ENCODE measurements around the gene ACP5.
"Not testable (repeated sequence)": the region's sequence is repeated elsewhere in the genome, so short reads cannot be mapped to it uniquely, and the experiment has no call there.

The ACP5 gene

GRCh38 chr19:11573354-11573753, 4.1 kb downstream of the ACP5 start:
- not testable (repeated sequence) for H3K36me3 Mint-ChIP-seq (ENCODE audit: insufficient read depth); H3K4me3 Mint-ChIP-seq; H3K4me1 Mint-ChIP-seq; H3K9me3 Mint-ChIP-seq; ATAC-seq (replicated peaks; ENCODE audit: extremely low read depth, poor library complexity, severe bottlenecking); H3K27me3 Mint-ChIP-seq; H3K27ac Mint-ChIP-seq (ENCODE audit: low read depth); DNase-seq (ENCODE audit: low spot score in 2 of 2)

GRCh38 chr19:11570039-11570462, 7.4 kb downstream of the ACP5 start:
- ATAC-seq (replicated peaks; ENCODE audit: extremely low read depth, poor library complexity, severe bottlenecking), result no peak
- no peak for DNase-seq (ENCODE audit: low spot score in 2 of 2)
- H3K4me1 Mint-ChIP-seq, result no peaks in the 10 kb centered on the region
- no peak overlapping the region for H3K27ac Mint-ChIP-seq (ENCODE audit: low read depth)
- peaks cover 6% of the 10 kb centered on the region for H3K36me3 Mint-ChIP-seq (ENCODE audit: insufficient read depth)
- no peak overlapping the region for H3K4me3 Mint-ChIP-seq
- no peaks in the 10 kb centered on the region for H3K27me3 Mint-ChIP-seq
- H3K9me3 Mint-ChIP-seq, result no peaks in the 10 kb centered on the region

DNA sequence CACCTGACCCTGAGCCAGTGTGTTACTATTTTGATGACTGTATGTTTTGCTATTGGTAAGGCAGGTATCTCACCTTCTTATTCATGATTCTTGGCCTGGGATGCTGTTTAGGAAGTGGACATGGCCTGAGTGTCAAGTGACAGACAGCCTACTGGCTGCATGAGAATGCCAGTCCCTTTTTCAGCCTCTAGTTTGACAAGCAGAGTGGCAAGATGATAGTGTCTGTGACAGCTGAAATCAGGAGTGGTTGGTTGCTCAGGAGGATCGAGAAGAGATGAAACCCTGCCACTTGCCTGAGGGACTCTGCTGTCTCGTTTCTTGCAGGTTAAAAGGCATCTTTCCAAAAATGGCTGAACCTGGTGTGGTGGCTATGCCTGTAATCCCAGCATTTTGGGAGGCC, 11.3 kb downstream of the ACP5 start:
- no peaks in the 10 kb centered on the region for H3K9me3 Mint-ChIP-seq
- no peaks in the 10 kb centered on the region for H3K27me3 Mint-ChIP-seq
- H3K4me1 Mint-ChIP-seq, result no peaks in the 10 kb centered on the region
- H3K27ac Mint-ChIP-seq (ENCODE audit: low read depth), result no peak overlapping the region
- no peak for ATAC-seq (replicated peaks; ENCODE audit: extremely low read depth, poor library complexity, severe bottlenecking)
- H3K4me3 Mint-ChIP-seq, result no peak overlapping the region
- peaks cover 4% of the 10 kb centered on the region for H3K36me3 Mint-ChIP-seq (ENCODE audit: insufficient read depth)
- DNase-seq (ENCODE audit: low spot score in 2 of 2), result no peak

DNA sequence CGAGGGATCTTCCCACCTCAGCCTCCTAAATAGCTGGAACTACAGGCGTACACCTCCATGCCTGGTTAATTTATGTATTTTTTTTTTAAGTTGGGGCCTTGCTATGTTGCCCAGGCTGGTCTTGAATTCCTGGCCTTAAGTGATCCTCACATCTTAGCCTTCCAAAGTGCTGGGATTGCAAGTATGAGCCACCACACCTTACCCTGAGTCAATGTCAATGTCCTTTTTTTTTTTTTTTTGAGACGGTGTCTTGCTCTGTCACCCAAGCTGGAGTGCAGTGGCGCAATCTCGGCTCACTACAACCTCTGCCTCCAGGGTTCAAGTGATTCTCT, 11.8 kb downstream of the ACP5 start:
- DNase-seq (ENCODE audit: low spot score in 2 of 2); H3K4me3 Mint-ChIP-seq; H3K9me3 Mint-ChIP-seq; H3K27ac Mint-ChIP-seq (ENCODE audit: low read depth); H3K36me3 Mint-ChIP-seq (ENCODE audit: insufficient read depth); ATAC-seq (replicated peaks; ENCODE audit: extremely low read depth, poor library complexity, severe bottlenecking); H3K27me3 Mint-ChIP-seq; H3K4me1 Mint-ChIP-seq: not testable (repeated sequence)

DNA sequence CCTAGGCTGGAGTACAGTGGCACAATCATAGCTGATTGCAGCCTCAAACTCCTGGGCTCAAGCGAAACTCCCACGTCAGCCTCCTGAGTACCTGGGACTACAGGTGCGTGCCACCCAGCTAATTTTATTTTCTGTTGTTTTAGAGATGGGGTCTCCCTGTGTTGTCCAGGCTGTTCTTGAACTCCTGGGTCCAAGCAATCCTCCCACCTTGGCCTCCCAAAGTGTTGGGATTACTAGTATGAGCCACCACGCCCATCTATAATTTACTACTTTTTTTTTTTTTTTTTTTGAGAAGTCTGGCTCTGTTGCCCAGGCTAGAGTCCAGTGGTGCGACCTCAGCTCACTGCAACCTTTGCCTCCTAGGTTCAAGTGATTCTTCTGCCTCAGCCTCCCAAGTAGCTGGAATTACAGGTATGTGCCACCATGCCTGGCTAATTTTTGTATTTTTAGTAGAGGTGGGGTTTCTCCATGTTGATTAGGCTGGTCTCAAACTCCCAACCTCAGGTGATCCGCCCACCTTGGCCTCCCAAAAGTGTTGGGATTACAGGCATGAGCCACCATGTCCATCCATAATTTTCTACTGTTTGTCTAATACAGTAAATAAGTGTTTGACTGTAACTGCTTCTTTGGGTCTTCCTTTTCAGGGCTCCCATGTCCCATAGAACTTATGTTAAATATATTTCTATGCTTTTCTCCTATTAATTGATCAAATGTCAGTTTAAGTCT, 13.2 kb downstream of the ACP5 start:
- not testable (repeated sequence) for H3K4me3 Mint-ChIP-seq; H3K9me3 Mint-ChIP-seq; H3K27me3 Mint-ChIP-seq; DNase-seq (ENCODE audit: low spot score in 2 of 2); H3K27ac Mint-ChIP-seq (ENCODE audit: low read depth); H3K36me3 Mint-ChIP-seq (ENCODE audit: insufficient read depth); ATAC-seq (replicated peaks; ENCODE audit: extremely low read depth, poor library complexity, severe bottlenecking)
- H3K4me1 Mint-ChIP-seq, result peaks cover 10% of the 10 kb centered on the region

DNA sequence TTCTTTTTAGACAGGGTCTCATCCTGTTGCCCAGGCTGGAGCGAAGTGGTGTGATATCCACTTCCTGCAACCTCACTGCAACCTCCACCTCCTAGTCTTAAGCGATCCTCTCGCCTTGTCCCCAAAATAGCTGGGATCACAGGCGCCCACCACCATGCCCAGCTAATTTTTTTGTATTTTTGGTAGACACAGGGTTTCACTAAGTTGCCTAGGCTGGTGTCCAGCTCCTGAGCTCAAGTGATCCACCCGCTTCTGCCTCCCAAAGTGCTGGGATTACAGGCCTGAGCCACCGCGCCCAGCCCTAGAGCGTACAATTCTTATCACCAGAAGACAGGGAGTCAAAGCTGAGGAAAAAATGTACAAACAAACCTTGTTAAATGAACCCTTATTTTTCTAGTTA, 13.9 kb downstream of the ACP5 start:
- DNase-seq (ENCODE audit: low spot score in 2 of 2) (no peak), ATAC-seq (replicated peaks; ENCODE audit: extremely low read depth, poor library complexity, severe bottlenecking) (no peak)
- Mint-ChIP-seq H3K4me3 (no peak overlapping the region), H3K9me3 (no peaks in the 10 kb centered on the region), H3K27me3 (no peaks in the 10 kb centered on the region), H3K4me1 (peaks cover 16% of the 10 kb centered on the region), H3K27ac (ENCODE audit: low read depth) (no peak overlapping the region), H3K36me3 (ENCODE audit: insufficient read depth) (peaks cover 14% of the 10 kb centered on the region)

DNA sequence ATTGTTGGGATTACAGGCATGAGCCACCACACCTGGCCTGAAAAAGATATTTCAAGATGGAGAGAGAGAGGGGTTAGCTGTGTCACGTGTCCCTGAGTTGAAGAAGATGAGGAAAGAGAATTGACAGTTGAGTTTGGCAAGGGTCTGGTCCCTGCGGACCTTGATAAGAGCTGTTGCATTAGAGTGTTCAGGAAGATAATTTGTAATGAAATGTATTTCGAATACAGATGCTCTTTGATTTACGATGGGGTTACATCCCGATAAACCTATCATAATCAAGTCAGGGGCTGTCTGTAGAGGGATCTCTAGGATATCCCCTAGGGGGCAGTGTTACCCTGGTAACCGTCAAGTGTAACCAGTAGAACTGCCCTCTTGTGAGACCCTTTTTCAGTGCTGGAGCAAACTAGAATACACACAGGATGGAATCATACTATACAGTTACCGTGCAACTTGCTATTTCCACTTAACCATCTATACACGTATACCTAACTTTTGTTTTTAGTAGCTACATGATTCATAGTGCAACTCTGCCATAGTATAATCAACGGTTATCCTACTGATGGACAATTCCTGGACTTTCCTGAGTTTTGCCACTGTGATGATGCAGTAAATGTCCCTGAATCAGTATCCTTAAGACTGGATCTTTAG, 16.9 kb downstream of the ACP5 start:
- Mint-ChIP-seq H3K4me3 (peak overlapping the region; percentile 94), H3K9me3 (no peaks in the 10 kb centered on the region), H3K27me3 (no peaks in the 10 kb centered on the region), H3K4me1 (peaks cover 39% of the 10 kb centered on the region), H3K36me3 (ENCODE audit: insufficient read depth) (peaks cover 10% of the 10 kb centered on the region), H3K27ac (ENCODE audit: low read depth) (no peak overlapping the region)
- DNase-seq (ENCODE audit: low spot score in 2 of 2) (peak in 1 of 2 donors; percentile 40), ATAC-seq (replicated peaks; ENCODE audit: extremely low read depth, poor library complexity, severe bottlenecking) (peak; percentile 25)

- Mint-ChIP-seq H3K27ac (ENCODE audit: low read depth) (peak within 1 kb of the TSS; percentile 93), H3K27me3 (no peaks in the 10 kb centered on the region), H3K36me3 (ENCODE audit: insufficient read depth) (peaks cover 11% of the 10 kb centered on the region), H3K4me1 (peaks cover 44% of the 10 kb centered on the region), H3K9me3 (no peaks in the 10 kb centered on the region), H3K4me3 (peak within 1 kb of the TSS; percentile 94)
- peak; percentile 95 for ATAC-seq (replicated peaks; ENCODE audit: extremely low read depth, poor library complexity, severe bottlenecking)
- peak; percentile 86 to 91 for DNase-seq (ENCODE audit: low spot score in 2 of 2)
Measured at GRCh38 chr19:11558881-11559828, 18.3 kb downstream of the ACP5 start, which contains the start of gene ELOF1. ELOF1 (minus strand) TSS chr19:11559230; CDS start chr19:11554347, 4,883 bp downstream.

DNA sequence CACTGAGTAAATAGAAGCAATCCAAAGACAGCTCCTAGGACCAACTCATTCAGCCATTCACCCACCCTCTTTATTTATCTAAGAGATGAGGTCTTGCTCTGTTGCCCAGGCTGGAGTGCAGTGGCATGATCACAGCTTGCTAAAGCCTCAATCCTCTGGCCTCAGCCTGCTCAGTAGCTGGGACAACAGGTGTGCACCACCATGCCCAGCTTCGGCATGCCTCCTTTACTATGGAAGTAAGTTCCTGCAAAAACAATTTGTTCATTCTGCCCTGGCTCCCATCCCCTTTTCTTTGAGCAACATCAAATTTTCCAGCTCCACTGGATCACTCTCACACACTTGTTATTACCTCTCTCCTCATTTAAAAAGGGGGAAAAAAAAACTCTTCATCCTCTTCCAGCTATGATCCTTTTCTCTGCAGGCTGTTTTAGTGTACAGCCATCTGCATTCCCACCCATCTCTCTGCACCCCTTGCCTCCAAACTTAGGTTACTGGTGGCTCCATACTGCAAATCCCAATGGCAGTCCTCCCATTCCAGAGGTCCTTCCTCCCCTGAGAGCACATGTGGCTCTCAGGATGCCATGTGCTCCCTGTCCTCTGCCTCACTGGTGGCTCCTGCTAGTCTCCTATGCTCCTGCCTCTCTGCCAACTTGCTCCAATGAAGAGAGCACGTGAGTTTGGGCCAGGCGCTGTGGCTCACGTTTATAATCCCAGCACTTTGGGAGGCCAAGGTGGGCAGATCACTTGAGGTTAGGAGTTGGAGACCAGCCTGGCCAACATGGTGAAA, 20.6 kb downstream of the ACP5 start:
- Mint-ChIP-seq H3K4me1 (peaks cover 44% of the 10 kb centered on the region), H3K4me3 (peak overlapping the region; percentile 37), H3K27me3 (no peaks in the 10 kb centered on the region), H3K27ac (ENCODE audit: low read depth) (peak overlapping the region; percentile 20), H3K36me3 (ENCODE audit: insufficient read depth) (peaks cover 19% of the 10 kb centered on the region), H3K9me3 (no peaks in the 10 kb centered on the region)
- ATAC-seq (replicated peaks; ENCODE audit: extremely low read depth, poor library complexity, severe bottlenecking) (no peak), DNase-seq (ENCODE audit: low spot score in 2 of 2) (no peak)

- H3K9me3 Mint-ChIP-seq, result no peaks in the 10 kb centered on the region
- no peaks in the 10 kb centered on the region for H3K27me3 Mint-ChIP-seq
- DNase-seq (ENCODE audit: low spot score in 2 of 2), result no peak
- H3K4me3 Mint-ChIP-seq, result peak overlapping the region; percentile 6
- ATAC-seq (replicated peaks; ENCODE audit: extremely low read depth, poor library complexity, severe bottlenecking), result no peak
- peaks cover 22% of the 10 kb centered on the region for H3K36me3 Mint-ChIP-seq (ENCODE audit: insufficient read depth)
- H3K4me1 Mint-ChIP-seq, result peaks cover 38% of the 10 kb centered on the region
- H3K27ac Mint-ChIP-seq (ENCODE audit: low read depth), result peak overlapping the region; percentile 20
Measured at GRCh38 chr19:11555246-11555645, 22.2 kb downstream of the ACP5 start.

GRCh38 chr19:11554160-11554559, 23.3 kb downstream of the ACP5 start:
- no peaks in the 10 kb centered on the region for H3K27me3 Mint-ChIP-seq
- H3K9me3 Mint-ChIP-seq, result no peaks in the 10 kb centered on the region
- H3K4me1 Mint-ChIP-seq, result peaks cover 33% of the 10 kb centered on the region
- H3K4me3 Mint-ChIP-seq, result no peak overlapping the region
- no peak for ATAC-seq (replicated peaks; ENCODE audit: extremely low read depth, poor library complexity, severe bottlenecking)
- H3K36me3 Mint-ChIP-seq (ENCODE audit: insufficient read depth), result peaks cover 16% of the 10 kb centered on the region
- DNase-seq (ENCODE audit: low spot score in 2 of 2), result no peak
- H3K27ac Mint-ChIP-seq (ENCODE audit: low read depth), result peak overlapping the region; percentile 55
